Stimulated activated CD8-positive, alpha-beta memory T cell treated with anti-CD3 and anti-CD28 coated beads, Interleukin-12 subunit alpha, Interleukin-12 subunit beta, amount 100 ng/mL, for 1 hour (primary cell): ENCODE results near the gene SCAMP1.
"Not testable (repeated sequence)": the region's sequence is repeated elsewhere in the genome, so short reads cannot be mapped to it uniquely, and the experiment has no call there.

ENCODE experiments used
- DNase-seq: peaks from one replicate; pipeline ENCODE4 v3.0.0-alpha.2; 2020; ENCODE audit warnings: low read depth

Gene SCAMP1

GRCh38 chr5:78424665-78425064 is 64.2 kb downstream of the SCAMP1 start:
- no peak for DNase-seq

GRCh38 chr5:78429332-78429980 is 69.0 kb downstream of the SCAMP1 start:
- no peak for DNase-seq

- DNase-seq, result no peak
Measured at GRCh38 chr5:78430866-78431265, 70.4 kb downstream of the SCAMP1 start.

GRCh38 chr5:78433972-78434371 is 73.6 kb downstream of the SCAMP1 start:
- no peak for DNase-seq

GRCh38 chr5:78447775-78448424 is 87.5 kb downstream of the SCAMP1 start:
- DNase-seq, result no peak

- no peak for DNase-seq
Measured at GRCh38 chr5:78449103-78449502, 88.7 kb downstream of the SCAMP1 start.

- not testable (repeated sequence) for DNase-seq
Measured at GRCh38 chr5:78457507-78457906, 97.1 kb downstream of the SCAMP1 start.

- DNase-seq, result no peak
Measured at GRCh38 chr5:78458843-78459242, 98.4 kb downstream of the SCAMP1 start.

- no peak for DNase-seq
Measured at GRCh38 chr5:78467140-78467539, 106.7 kb downstream of the SCAMP1 start.

- no peak for DNase-seq
Measured at GRCh38 chr5:78467752-78468357, 107.4 kb downstream of the SCAMP1 start.

- no peak for DNase-seq
Measured at GRCh38 chr5:78471896-78472295, 111.5 kb downstream of the SCAMP1 start.

GRCh38 chr5:78472469-78473106 is 112.2 kb downstream of the SCAMP1 start:
- no peak for DNase-seq

- no peak for DNase-seq
Measured at GRCh38 chr5:78473751-78474150, 113.3 kb downstream of the SCAMP1 start.

GRCh38 chr5:78475370-78475769 is 115.0 kb downstream of the SCAMP1 start:
- no peak for DNase-seq

- no peak for DNase-seq
Measured at GRCh38 chr5:78476795-78477194, 116.4 kb downstream of the SCAMP1 start.

- no peak for DNase-seq
Measured at GRCh38 chr5:78482948-78483347, 122.5 kb downstream of the SCAMP1 start.

- DNase-seq, result no peak
Measured at GRCh38 chr5:78483809-78484521, 123.5 kb downstream of the SCAMP1 start.

GRCh38 chr5:78486218-78486617 is 125.8 kb downstream of the SCAMP1 start:
- DNase-seq, result no peak

- DNase-seq, result no peak
Measured at GRCh38 chr5:78487846-78488245, 127.4 kb downstream of the SCAMP1 start.

- no peak for DNase-seq
Measured at GRCh38 chr5:78490709-78491485, 130.5 kb downstream of the SCAMP1 start.

GRCh38 chr5:78492224-78492623 is 131.8 kb downstream of the SCAMP1 start:
- no peak for DNase-seq

- DNase-seq, result no peak
Measured at GRCh38 chr5:78492650-78493049, 132.2 kb downstream of the SCAMP1 start.
